ENCODE measurements around the gene GYPC.

GYPC gene

DNA sequence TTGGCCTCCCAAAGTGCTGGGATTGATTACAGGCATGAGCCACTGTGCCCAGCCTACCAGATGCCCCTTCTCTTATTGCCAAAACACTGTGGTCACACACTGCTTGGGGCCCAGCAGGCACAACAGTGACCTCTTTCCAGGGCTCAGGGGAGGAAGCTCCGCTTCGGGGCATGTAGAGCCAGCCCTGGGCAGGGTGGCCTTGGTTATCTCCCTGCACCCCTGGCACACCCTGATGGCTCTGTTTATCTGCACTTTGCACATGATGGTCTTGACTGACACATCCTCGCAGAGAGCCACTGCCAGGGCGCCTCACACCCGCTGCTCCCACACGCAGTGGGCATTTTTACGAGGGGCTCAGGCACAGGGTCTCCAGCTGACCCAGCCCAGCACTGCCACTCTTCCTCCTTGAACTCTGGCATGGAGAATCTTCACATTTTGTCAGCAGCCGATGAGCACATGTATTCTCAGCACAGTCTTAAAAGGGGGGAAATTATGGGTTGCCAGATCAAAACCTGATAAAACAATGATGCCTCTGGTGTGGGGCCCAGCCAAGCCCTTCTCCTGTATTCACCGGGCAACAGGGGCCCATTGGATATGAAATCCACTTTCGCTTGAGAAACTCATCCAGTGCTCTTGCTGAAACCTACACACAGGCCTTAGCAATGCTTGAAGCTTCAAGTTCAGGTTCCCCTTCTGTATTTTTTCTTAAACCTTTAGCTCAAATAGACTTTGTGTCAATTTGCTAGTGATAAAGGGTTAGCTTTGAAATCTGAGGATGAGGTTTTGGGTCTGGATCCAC is 5.9 kb downstream of the GYPC start:
- TF ChIP-seq, protein P1, sequence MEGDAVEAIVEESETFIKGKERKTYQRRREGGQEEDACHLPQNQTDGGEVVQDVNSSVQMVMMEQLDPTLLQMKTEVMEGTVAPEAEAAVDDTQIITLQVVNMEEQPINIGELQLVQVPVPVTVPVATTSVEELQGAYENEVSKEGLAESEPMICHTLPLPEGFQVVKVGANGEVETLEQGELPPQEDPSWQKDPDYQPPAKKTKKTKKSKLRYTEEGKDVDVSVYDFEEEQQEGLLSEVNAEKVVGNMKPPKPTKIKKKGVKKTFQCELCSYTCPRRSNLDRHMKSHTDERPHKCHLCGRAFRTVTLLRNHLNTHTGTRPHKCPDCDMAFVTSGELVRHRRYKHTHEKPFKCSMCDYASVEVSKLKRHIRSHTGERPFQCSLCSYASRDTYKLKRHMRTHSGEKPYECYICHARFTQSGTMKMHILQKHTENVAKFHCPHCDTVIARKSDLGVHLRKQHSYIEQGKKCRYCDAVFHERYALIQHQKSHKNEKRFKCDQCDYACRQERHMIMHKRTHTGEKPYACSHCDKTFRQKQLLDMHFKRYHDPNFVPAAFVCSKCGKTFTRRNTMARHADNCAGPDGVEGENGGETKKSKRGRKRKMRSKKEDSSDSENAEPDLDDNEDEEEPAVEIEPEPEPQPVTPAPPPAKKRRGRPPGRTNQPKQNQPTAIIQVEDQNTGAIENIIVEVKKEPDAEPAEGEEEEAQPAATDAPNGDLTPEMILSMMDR (IDR thresholded peaks at IDR 0.05; ENCODE audit: poor library complexity, severe bottlenecking), result no peak
- Histone ChIP-seq H3K27ac (ENCODE audit: poor library complexity, severe bottlenecking) (no peak overlapping the region), H3K36me3 (ENCODE audit: low read depth) (no peaks in the 10 kb centered on the region), H3K4me3 (ENCODE audit: severe bottlenecking) (no peak overlapping the region), H3K9me3 (ENCODE audit: severe bottlenecking) (no peaks in the 10 kb centered on the region), H3K4me1 (ENCODE audit: insufficient read depth, poor library complexity, severe bottlenecking) (no peaks in the 10 kb centered on the region), H3K27me3 (ENCODE audit: insufficient read depth, poor library complexity, severe bottlenecking) (no peaks in the 10 kb centered on the region)
- ATAC-seq (ENCODE audit: low read depth), result no peak
- DNase-seq (ENCODE audit: low spot score), result no peak

DNA sequence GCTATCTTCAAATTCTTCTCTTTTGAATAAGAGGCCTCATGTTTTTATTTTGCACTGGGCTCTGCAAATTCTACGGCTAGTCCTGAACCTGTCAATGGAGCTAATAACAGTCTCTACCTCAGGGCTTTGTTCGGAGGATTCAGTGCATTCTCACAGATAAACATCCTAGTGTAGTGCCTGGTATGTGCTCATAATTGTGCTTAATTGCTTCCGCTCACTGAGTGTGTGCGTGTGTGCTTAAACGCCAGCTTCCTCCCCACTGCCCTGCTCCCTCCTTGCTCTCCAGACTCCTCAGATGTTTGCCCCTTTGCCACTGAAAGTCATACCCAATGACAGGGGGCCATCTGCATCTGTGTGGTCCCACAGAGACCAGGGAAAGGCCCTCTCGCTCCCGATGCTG is 6.7 kb downstream of the GYPC start:
- no peaks in the 10 kb centered on the region for H3K27me3 ChIP-seq (ENCODE audit: insufficient read depth, poor library complexity, severe bottlenecking)
- H3K4me3 ChIP-seq (ENCODE audit: severe bottlenecking), result no peak overlapping the region
- TF ChIP-seq, protein P1 (IDR thresholded peaks at IDR 0.05; ENCODE audit: poor library complexity, severe bottlenecking), result no peak
- no peaks in the 10 kb centered on the region for H3K4me1 ChIP-seq (ENCODE audit: insufficient read depth, poor library complexity, severe bottlenecking)
- H3K27ac ChIP-seq (ENCODE audit: poor library complexity, severe bottlenecking), result no peak overlapping the region
- H3K9me3 ChIP-seq (ENCODE audit: severe bottlenecking), result no peaks in the 10 kb centered on the region
- DNase-seq (ENCODE audit: low spot score), result no peak
- no peaks in the 10 kb centered on the region for H3K36me3 ChIP-seq (ENCODE audit: low read depth)
- no peak for ATAC-seq (ENCODE audit: low read depth)

DNA sequence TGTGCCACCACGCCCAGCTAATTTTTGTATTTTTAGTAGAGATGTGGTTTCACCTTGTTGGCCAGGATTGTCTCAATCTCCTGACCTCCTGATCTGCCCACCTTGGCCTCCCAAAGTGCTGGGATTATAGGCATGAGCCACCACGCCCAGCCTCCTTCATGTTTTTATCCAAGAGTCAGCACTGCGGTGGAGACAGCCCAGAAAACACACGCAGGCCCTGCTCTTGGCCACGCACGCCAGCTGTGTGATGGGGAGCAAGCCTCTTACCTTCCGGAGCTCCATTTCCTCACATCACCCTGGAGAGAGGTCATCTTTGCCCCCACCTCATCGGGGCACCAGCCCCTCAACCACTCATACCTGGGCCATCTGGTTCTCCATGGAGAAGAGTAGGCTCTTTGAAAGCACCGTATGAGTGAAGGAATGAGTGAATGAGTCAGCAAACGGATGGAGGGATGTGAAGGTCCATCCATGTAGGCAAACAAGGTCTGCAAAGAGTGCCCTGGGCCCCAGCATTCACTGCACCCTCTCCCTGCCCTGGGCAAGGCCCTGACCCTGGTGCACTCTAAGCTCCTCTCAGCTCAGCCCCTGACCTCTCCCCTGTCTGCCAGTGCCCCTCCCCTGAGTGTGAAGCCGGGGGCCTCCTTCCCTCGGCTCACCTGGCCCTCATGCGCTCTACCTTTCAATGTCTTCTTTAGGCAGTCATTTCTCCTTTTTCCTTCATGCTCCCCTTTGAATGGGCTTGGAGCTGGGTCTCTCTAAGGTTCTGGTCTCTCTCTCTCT is 7.4 kb downstream of the GYPC start:
- Histone ChIP-seq H3K27ac (ENCODE audit: poor library complexity, severe bottlenecking) (no peak overlapping the region), H3K9me3 (ENCODE audit: severe bottlenecking) (no peaks in the 10 kb centered on the region), H3K4me1 (ENCODE audit: insufficient read depth, poor library complexity, severe bottlenecking) (no peaks in the 10 kb centered on the region), H3K27me3 (ENCODE audit: insufficient read depth, poor library complexity, severe bottlenecking) (no peaks in the 10 kb centered on the region), H3K4me3 (ENCODE audit: severe bottlenecking) (no peak overlapping the region), H3K36me3 (ENCODE audit: low read depth) (no peaks in the 10 kb centered on the region)
- TF ChIP-seq, protein P1 (IDR thresholded peaks at IDR 0.05; ENCODE audit: poor library complexity, severe bottlenecking), result no peak
- no peak for ATAC-seq (ENCODE audit: low read depth)
- DNase-seq (ENCODE audit: low spot score), result no peak

DNA sequence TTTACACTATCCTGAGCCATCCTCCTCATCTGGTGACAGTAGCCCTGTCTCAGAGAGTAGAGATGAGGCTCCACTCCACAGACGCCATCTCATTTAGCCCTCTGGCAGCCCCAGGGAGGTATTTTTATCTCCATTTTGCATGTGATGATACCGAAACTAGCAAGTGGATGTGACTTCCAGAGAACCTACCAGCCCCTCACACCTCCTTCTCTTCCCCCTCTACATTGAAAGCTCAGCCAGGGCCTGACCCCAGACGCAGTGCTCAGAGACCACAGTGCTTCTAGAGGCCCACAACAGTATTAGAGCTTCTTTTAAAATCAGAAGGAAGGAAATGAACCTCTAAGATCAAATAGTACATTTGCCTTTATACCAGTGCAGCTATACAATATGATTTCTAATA is 8.3 kb downstream of the GYPC start:
- ATAC-seq (ENCODE audit: low read depth), result no peak
- H3K4me1 ChIP-seq (ENCODE audit: insufficient read depth, poor library complexity, severe bottlenecking), result no peaks in the 10 kb centered on the region

More for the DNA sequence above, 8.3 kb downstream of the GYPC start:
- Histone ChIP-seq H3K27ac (ENCODE audit: poor library complexity, severe bottlenecking) (no peak overlapping the region), H3K9me3 (ENCODE audit: severe bottlenecking) (no peaks in the 10 kb centered on the region), H3K4me3 (ENCODE audit: severe bottlenecking) (no peak overlapping the region), H3K27me3 (ENCODE audit: insufficient read depth, poor library complexity, severe bottlenecking) (no peaks in the 10 kb centered on the region), H3K36me3 (ENCODE audit: low read depth) (no peaks in the 10 kb centered on the region)
- TF ChIP-seq, protein P1 (IDR thresholded peaks at IDR 0.05; ENCODE audit: poor library complexity, severe bottlenecking), result no peak
- DNase-seq (ENCODE audit: low spot score), result no peak

Measured in RWPE2 (cell line).